ENCODE results near the gene GNRHR.

GRCh38 chr4:67765928-67766327 lies 11.7 kb upstream of the GNRHR start:
- no peak for TF ChIP-seq CTCF (IDR thresholded peaks at IDR 0.05)
- TF ChIP-seq POLR2A (IDR thresholded peaks at IDR 0.05) = no peak

Measured in upper lobe of left lung (tissue), 4 donors.